K562 (cell line): ENCODE measurements around the gene SERPINH1. TPM values are rescaled to one million over a fixed set of nuclear protein-coding genes. Genes with fewer than 3 reads are reported as not detected.
A peak's percentile ranks its signal among the peaks of the same experiment; 100 is the strongest.

Experiments used
- ARID4B ChIP-seq: sonication (generic); formaldehyde crosslinking; IDR thresholded peaks from 2 replicates; pipeline ENCODE4 v1.8.0; 2022; ENCODE audit warnings: mild to moderate bottlenecking, missing genetic modification reagents
- DACH1 ChIP-seq: fragments of 450-650 bp; IDR thresholded peaks from 2 replicates; pipeline ENCODE4 v1.6.1; 2018; ENCODE audit not compliant: partially characterized antibody
- ELF1 ChIP-seq: fragments of 200-800 bp; sonication (Bioruptor generic); IDR thresholded peaks from 2 replicates; pipeline ENCODE4 v1.6.1; 2016; ENCODE audit warnings: missing genetic modification characterization, missing compliant biosample characterization
- ELF2 ChIP-seq: fragments of 250-450 bp; sonication (Bioruptor Pico); IDR thresholded peaks from 2 replicates; pipeline ENCODE4 v1.5.0; 2021; ENCODE audit warnings: mild to moderate bottlenecking
- GTF2B ChIP-seq: IDR thresholded peaks from 2 replicates; pipeline ENCODE4 v1.6.1; 2011; ENCODE audit not compliant: insufficient read length; ENCODE audit errors: extremely low read depth
- HLTF ChIP-seq: fragments of 450-650 bp; IDR thresholded peaks from 2 replicates; pipeline ENCODE4 v1.6.1; 2016
- NKRF ChIP-seq: fragments of 450-650 bp; IDR thresholded peaks from 2 replicates; pipeline ENCODE4 v1.6.1; 2016; ENCODE audit warnings: borderline replicate concordance
- PHF20 ChIP-seq: fragments of 450-650 bp; IDR thresholded peaks from 2 replicates; pipeline ENCODE4 v1.6.1; 2018; ENCODE audit not compliant: partially characterized antibody
- PHF21A ChIP-seq: fragments of 450-650 bp; IDR thresholded peaks from 2 replicates; pipeline ENCODE4 v1.6.1; 2017; ENCODE audit warnings: low read depth, borderline replicate concordance
- SIX5 ChIP-seq, 2 experiments: IDR thresholded peaks; 2 replicates each; pipeline ENCODE4 v1.6.1; 2011; ENCODE audit warnings: low read length in 2 of 2, borderline replicate concordance in 1 of 2, low read depth in 1 of 2, mild to moderate bottlenecking in 1 of 2, moderate library complexity in 1 of 2; ENCODE audit not compliant: insufficient read depth in 1 of 2
- VEZF1 ChIP-seq: fragments of 200-800 bp; sonication (Bioruptor generic); IDR thresholded peaks from 2 replicates; pipeline ENCODE4 v1.6.1; 2017; ENCODE audit warnings: missing genetic modification characterization, missing compliant biosample characterization
- ZNF239 ChIP-seq: fragments of 250-450 bp; sonication (Bioruptor Pico); IDR thresholded peaks from 2 replicates; pipeline ENCODE4 v1.4.0; 2020; ENCODE audit warnings: mild to moderate bottlenecking
- ZNF592 ChIP-seq: fragments of 450-650 bp; IDR thresholded peaks from 2 replicates; pipeline ENCODE4 v1.6.1; 2017; ENCODE audit warnings: antibody characterized with exemption, mild to moderate bottlenecking
- polyA plus RNA-seq, 8 experiments: library from polyadenylated mRNA; depleted of rRNA in 4 of 8; stranded (reverse) in 5 of 8; unstranded in 3 of 8; fragments of >200 nt; fragmentation: Nextera tagmentation in 2 of 8; fragmentation: Illumina TruSeq in 1 of 8; extraction: Ambion mirVana in 2 of 8; extraction: Trizol in 1 of 8; gene quantifications; 2 replicates each; pipeline versions ENCODE4 v1.2.1 to v1.2.3, GENCODE V29; 2011 to 2014; ENCODE audit warnings: inconsistent platforms in 1 of 8, missing spikeins in 1 of 8
- total RNA-seq, 7 experiments: library from RNA; depleted of rRNA in 6 of 7; stranded (reverse); fragments of >200 nt in 6 of 7; fragmentation: Illumina TruSeq in 2 of 7; extraction: Trizol in 2 of 7; gene quantifications; 2 replicates each; pipeline versions ENCODE4 v1.2.1 to v1.2.3, GENCODE V29; 2011 to 2021; ENCODE audit warnings: low replicate concordance in 1 of 7

SERPINH1 gene
- total and polyA plus RNA-seq, 9 of the 15 experiments (the other 6 are each of a cell fraction or from before 2014, with no cell fraction given), result 2.8 to 106 (median 67.9) TPM

- TF ChIP-seq ELF1 (peak; percentile 53; the same call in 1 of the 2 replicates), VEZF1 (CRISPR knock-in tag) (peak; percentile 63), ZNF592 (peak; percentile 69; the same call in 1 of the 2 replicates), PHF21A (peak; percentile 67), ARID4B (CRISPR knock-in tag) (no peak), HLTF (no peak), ELF2 (CRISPR knock-in tag) (0 out of 2 replicates have a peak, but pooled peaks have one; percentile 15), ZNF239 (CRISPR knock-in tag) (no peak), SIX5 (IDR thresholded peaks at IDR 0.05; ENCODE audit: borderline replicate concordance in 1 of 2, insufficient read depth in 1 of 2, low read depth in 1 of 2, low read length in 2 of 2) (no peak), PHF20 (peak; percentile 72), DACH1 (peak; percentile 53), GTF2B (no peak), NKRF (no peak)
Observed at GRCh38 chr11:75558939-75559843, 2.9 kb upstream of the SERPINH1 start (continued).
